ENCODE data around the gene MRPS23.

MRPS23 gene

GRCh38 chr17:57819285-57819684 is 30.6 kb downstream of the MRPS23 start:
- Histone ChIP-seq H3K27ac (replicated peaks; ENCODE audit: low read length) (no peak overlapping the region), H3K9me3 (replicated peaks in 1 of 2; ENCODE audit: control insufficient read depth in 2 of 2, insufficient read depth in 1 of 2, low read depth in 1 of 2, low read length in 2 of 2) (no peaks in the 10 kb centered on the region), H2BK12ac (ENCODE audit: low read length) (no peak overlapping the region), H3K4me3 (ENCODE audit: low read length in 2 of 2) (no peak overlapping the region), H3K23ac (ENCODE audit: low read depth, low read length, poor library complexity) (no peak overlapping the region), H3K27me3 (ENCODE audit: control insufficient read depth in 3 of 3, insufficient read depth in 3 of 3, low read depth in 1 of 3, low read length in 3 of 3) (no peaks in the 10 kb centered on the region), H2BK15ac (ENCODE audit: low read length) (no peak overlapping the region), H2AFZ (ENCODE audit: low read length) (peak overlapping the region; percentile 18), H2BK5ac (ENCODE audit: low read length) (no peak overlapping the region), H3K36me3 (replicated peaks in 1 of 2; ENCODE audit: control insufficient read depth in 2 of 2, insufficient read depth in 2 of 2, low read length in 2 of 2) (no peaks in the 10 kb centered on the region), H3K18ac (ENCODE audit: low read length) (no peak overlapping the region), H2BK120ac (ENCODE audit: low read depth, low read length) (no peak overlapping the region), H3K79me1 (ENCODE audit: low read depth, low read length) (no peaks in the 10 kb centered on the region), H4K8ac (ENCODE audit: low read depth, low read length) (no peak overlapping the region), H3K4ac (ENCODE audit: low read length) (no peak overlapping the region), H3K9ac (ENCODE audit: low read depth, low read length, poor library complexity) (no peak overlapping the region), H3K4me2 (ENCODE audit: insufficient read depth, low read length, poor library complexity, severe bottlenecking) (no peak overlapping the region), H3K14ac (ENCODE audit: low read length) (no peak overlapping the region), H2AK5ac (ENCODE audit: low read depth, low read length) (no peak overlapping the region), H3K4me1 (ENCODE audit: control insufficient read depth in 2 of 2, insufficient read depth in 1 of 2, low read depth in 1 of 2, low read length in 2 of 2) (peaks cover 6 to 27% of the 10 kb centered on the region in 2 donors), H4K91ac (ENCODE audit: low read depth, low read length, poor library complexity) (no peak overlapping the region)
- WGBS, 2 donors (ENCODE audit: extremely low coverage in 2 of 2, insufficient read length in 2 of 2, insufficient replicate concordance in 1 of 2): no CpG with 5 or more reads among the region's 2 CpGs
- no peak for DNase-seq (ENCODE audit: low spot score)

GRCh38 chr17:57818066-57818465 is 31.8 kb downstream of the MRPS23 start:
- Histone ChIP-seq H3K27ac (replicated peaks; ENCODE audit: low read length) (no peak overlapping the region), H3K18ac (ENCODE audit: low read length) (no peak overlapping the region), H3K9me3 (replicated peaks in 1 of 2; ENCODE audit: control insufficient read depth in 2 of 2, insufficient read depth in 1 of 2, low read depth in 1 of 2, low read length in 2 of 2) (no peaks in the 10 kb centered on the region), H3K36me3 (replicated peaks in 1 of 2; ENCODE audit: control insufficient read depth in 2 of 2, insufficient read depth in 2 of 2, low read length in 2 of 2) (no peaks in the 10 kb centered on the region), H4K8ac (ENCODE audit: low read depth, low read length) (no peak overlapping the region), H4K91ac (ENCODE audit: low read depth, low read length, poor library complexity) (no peak overlapping the region), H3K9ac (ENCODE audit: low read depth, low read length, poor library complexity) (no peak overlapping the region), H3K27me3 (ENCODE audit: control insufficient read depth in 3 of 3, insufficient read depth in 3 of 3, low read depth in 1 of 3, low read length in 3 of 3) (no peaks in the 10 kb centered on the region), H3K4me3 (ENCODE audit: low read length in 2 of 2) (no peak overlapping the region), H3K23ac (ENCODE audit: low read depth, low read length, poor library complexity) (no peak overlapping the region), H3K4me2 (ENCODE audit: insufficient read depth, low read length, poor library complexity, severe bottlenecking) (no peak overlapping the region), H2BK5ac (ENCODE audit: low read length) (no peak overlapping the region), H2BK120ac (ENCODE audit: low read depth, low read length) (no peak overlapping the region), H2AFZ (ENCODE audit: low read length) (no peak overlapping the region), H3K4me1 (ENCODE audit: control insufficient read depth in 2 of 2, insufficient read depth in 1 of 2, low read depth in 1 of 2, low read length in 2 of 2) (peaks cover 0 to 16% of the 10 kb centered on the region in 2 donors), H2BK12ac (ENCODE audit: low read length) (no peak overlapping the region), H2AK5ac (ENCODE audit: low read depth, low read length) (no peak overlapping the region), H3K4ac (ENCODE audit: low read length) (no peak overlapping the region), H3K14ac (ENCODE audit: low read length) (no peak overlapping the region), H3K79me1 (ENCODE audit: low read depth, low read length) (no peaks in the 10 kb centered on the region), H2BK15ac (ENCODE audit: low read length) (no peak overlapping the region)
- no CpG with 5 or more reads among the region's 9 CpGs for WGBS, 2 donors (ENCODE audit: extremely low coverage in 2 of 2, insufficient read length in 2 of 2, insufficient replicate concordance in 1 of 2)
- no peak for DNase-seq (ENCODE audit: low spot score)

GRCh38 chr17:57817299-57817698 is 32.5 kb downstream of the MRPS23 start:
- no peak overlapping the region for H2BK120ac ChIP-seq (ENCODE audit: low read depth, low read length)
- no CpG with 5 or more reads among the region's 4 CpGs for WGBS, 2 donors (ENCODE audit: extremely low coverage in 2 of 2, insufficient read length in 2 of 2, insufficient replicate concordance in 1 of 2)
- peaks cover 0 to 16% of the 10 kb centered on the region in 2 donors for H3K4me1 ChIP-seq (ENCODE audit: control insufficient read depth in 2 of 2, insufficient read depth in 1 of 2, low read depth in 1 of 2, low read length in 2 of 2)
- no peaks in the 10 kb centered on the region for H3K27me3 ChIP-seq (ENCODE audit: control insufficient read depth in 3 of 3, insufficient read depth in 3 of 3, low read depth in 1 of 3, low read length in 3 of 3)
- no peaks in the 10 kb centered on the region for H3K79me1 ChIP-seq (ENCODE audit: low read depth, low read length)
- no peak overlapping the region for H3K4me2 ChIP-seq (ENCODE audit: insufficient read depth, low read length, poor library complexity, severe bottlenecking)
- no peak overlapping the region for H4K8ac ChIP-seq (ENCODE audit: low read depth, low read length)
- H3K9me3 ChIP-seq (replicated peaks in 1 of 2; ENCODE audit: control insufficient read depth in 2 of 2, insufficient read depth in 1 of 2, low read depth in 1 of 2, low read length in 2 of 2): no peaks in the 10 kb centered on the region
- no peak overlapping the region for H2BK15ac ChIP-seq (ENCODE audit: low read length)
- H3K27ac ChIP-seq (replicated peaks; ENCODE audit: low read length): no peak overlapping the region
- H3K36me3 ChIP-seq (replicated peaks in 1 of 2; ENCODE audit: control insufficient read depth in 2 of 2, insufficient read depth in 2 of 2, low read length in 2 of 2): no peaks in the 10 kb centered on the region
- no peak overlapping the region for H2BK12ac ChIP-seq (ENCODE audit: low read length)
- no peak overlapping the region for H2AK5ac ChIP-seq (ENCODE audit: low read depth, low read length)
- no peak overlapping the region for H3K23ac ChIP-seq (ENCODE audit: low read depth, low read length, poor library complexity)
- H3K14ac ChIP-seq (ENCODE audit: low read length): no peak overlapping the region
- H2BK5ac ChIP-seq (ENCODE audit: low read length): no peak overlapping the region
- H4K91ac ChIP-seq (ENCODE audit: low read depth, low read length, poor library complexity): no peak overlapping the region
- H3K9ac ChIP-seq (ENCODE audit: low read depth, low read length, poor library complexity): no peak overlapping the region
- no peak for DNase-seq (ENCODE audit: low spot score)
- H3K18ac ChIP-seq (ENCODE audit: low read length): no peak overlapping the region
- H2AFZ ChIP-seq (ENCODE audit: low read length): no peak overlapping the region
- no peak overlapping the region for H3K4me3 ChIP-seq (ENCODE audit: low read length in 2 of 2)
- no peak overlapping the region for H3K4ac ChIP-seq (ENCODE audit: low read length)

GRCh38 chr17:57814421-57814820 is 35.4 kb downstream of the MRPS23 start:
- H2BK120ac ChIP-seq (ENCODE audit: low read depth, low read length): no peak overlapping the region
- no peaks in the 10 kb centered on the region for H3K79me1 ChIP-seq (ENCODE audit: low read depth, low read length)
- no peak overlapping the region for H4K91ac ChIP-seq (ENCODE audit: low read depth, low read length, poor library complexity)
- no peak overlapping the region for H2BK5ac ChIP-seq (ENCODE audit: low read length)
- no peak overlapping the region for H3K23ac ChIP-seq (ENCODE audit: low read depth, low read length, poor library complexity)
- H3K4ac ChIP-seq (ENCODE audit: low read length): no peak overlapping the region
- no CpG with 5 or more reads among the region's 1 CpG for WGBS, 2 donors (ENCODE audit: extremely low coverage in 2 of 2, insufficient read length in 2 of 2, insufficient replicate concordance in 1 of 2)
- H3K4me3 ChIP-seq (ENCODE audit: low read length in 2 of 2): no peak overlapping the region
- H3K27ac ChIP-seq (replicated peaks; ENCODE audit: low read length): no peak overlapping the region
- H2BK15ac ChIP-seq (ENCODE audit: low read length): no peak overlapping the region
- H2AK5ac ChIP-seq (ENCODE audit: low read depth, low read length): no peak overlapping the region
- H3K36me3 ChIP-seq (replicated peaks in 1 of 2; ENCODE audit: control insufficient read depth in 2 of 2, insufficient read depth in 2 of 2, low read length in 2 of 2): no peaks in the 10 kb centered on the region
- H2BK12ac ChIP-seq (ENCODE audit: low read length): no peak overlapping the region
- no peak overlapping the region for H2AFZ ChIP-seq (ENCODE audit: low read length)
- H3K27me3 ChIP-seq (ENCODE audit: control insufficient read depth in 3 of 3, insufficient read depth in 3 of 3, low read depth in 1 of 3, low read length in 3 of 3): no peaks in the 10 kb centered on the region
- H3K14ac ChIP-seq (ENCODE audit: low read length): no peak overlapping the region
- peaks cover 2 to 30% of the 10 kb centered on the region in 2 donors for H3K4me1 ChIP-seq (ENCODE audit: control insufficient read depth in 2 of 2, insufficient read depth in 1 of 2, low read depth in 1 of 2, low read length in 2 of 2)
- no peaks in the 10 kb centered on the region for H3K9me3 ChIP-seq (replicated peaks in 1 of 2; ENCODE audit: control insufficient read depth in 2 of 2, insufficient read depth in 1 of 2, low read depth in 1 of 2, low read length in 2 of 2)
- no peak overlapping the region for H4K8ac ChIP-seq (ENCODE audit: low read depth, low read length)
- H3K18ac ChIP-seq (ENCODE audit: low read length): no peak overlapping the region
- no peak for DNase-seq (ENCODE audit: low spot score)
- H3K4me2 ChIP-seq (ENCODE audit: insufficient read depth, low read length, poor library complexity, severe bottlenecking): no peak overlapping the region
- H3K9ac ChIP-seq (ENCODE audit: low read depth, low read length, poor library complexity): no peak overlapping the region

All from neuronal stem cell (in vitro differentiated cells).